Stimulated activated naive CD8-positive, alpha-beta T cell treated with anti-CD3 and anti-CD28 coated beads, Interleukin-15, Interleukin-2, amounts not matched to agents 100 ng/mL and 50 ng/mL, for 24 hours (primary cell): ENCODE measurements around the gene CARMIL3.

Experiments used
- H3K27ac Mint-ChIP-seq: one replicate; pipeline ENCODE4 v1.8.0; 2021; ENCODE audit warnings: mild to moderate bottlenecking, mixed read lengths
- H3K27me3 Mint-ChIP-seq: one replicate; pipeline ENCODE4 v1.8.0; 2021; ENCODE audit warnings: mixed read lengths
- H3K36me3 Mint-ChIP-seq: one replicate; pipeline ENCODE4 v1.8.0; 2021; ENCODE audit warnings: low read depth, mixed read lengths
- H3K4me1 Mint-ChIP-seq: one replicate; pipeline ENCODE4 v1.8.0; 2021; ENCODE audit warnings: low read depth, mixed read lengths
- H3K4me3 Mint-ChIP-seq: one replicate; pipeline ENCODE4 v1.8.0; 2021; ENCODE audit warnings: mild to moderate bottlenecking, mixed read lengths
- H3K9me3 Mint-ChIP-seq: one replicate; pipeline ENCODE4 v1.8.0; 2021; ENCODE audit warnings: mixed read lengths

The CARMIL3 gene

GRCh38 chr14:24116128-24116814 lies 64.5 kb downstream of the CARMIL3 start:
- Mint-ChIP-seq H3K4me1 (peaks cover 28% of the 10 kb centered on the region), H3K27ac (no peak overlapping the region), H3K9me3 (no peaks in the 10 kb centered on the region), H3K27me3 (no peaks in the 10 kb centered on the region), H3K4me3 (peak overlapping the region; percentile 98), H3K36me3 (peaks cover 31% of the 10 kb centered on the region)

GRCh38 chr14:24117179-24117578 lies 65.4 kb downstream of the CARMIL3 start:
- Mint-ChIP-seq H3K36me3 (peaks cover 36% of the 10 kb centered on the region), H3K9me3 (no peaks in the 10 kb centered on the region), H3K4me3 (no peak overlapping the region), H3K27ac (no peak overlapping the region), H3K27me3 (no peaks in the 10 kb centered on the region), H3K4me1 (peaks cover 28% of the 10 kb centered on the region)
